ENCODE data around the gene TMEM131L. TPM values are rescaled to one million over a fixed set of nuclear protein-coding genes. Genes with fewer than 3 reads are reported as not detected.

TMEM131L gene
- total RNA-seq, 1 experiment from 2014 or later: 14.6 TPM

- Histone ChIP-seq H2BK120ac (ENCODE audit: low read depth, low read length, poor library complexity, severe bottlenecking) (no peak overlapping the region), H3K18ac (ENCODE audit: insufficient read length, low read depth, low read length) (no peak overlapping the region), H3T11ph (ENCODE audit: low read length) (no peak overlapping the region), H2BK12ac (ENCODE audit: insufficient read length, low read depth, low read length) (no peak overlapping the region), H3K4ac (ENCODE audit: low read depth, low read length) (no peak overlapping the region), H3K4me1 (ENCODE audit: insufficient read depth, low read length) (no peaks in the 10 kb centered on the region), H3K23me2 (ENCODE audit: insufficient read length, low read depth, low read length, poor library complexity, severe bottlenecking) (no peaks in the 10 kb centered on the region), H3K79me2 (ENCODE audit: insufficient read depth, low read length) (no peaks in the 10 kb centered on the region), H3K23ac (ENCODE audit: insufficient read length, low read depth, low read length) (no peak overlapping the region), H4K91ac (ENCODE audit: insufficient read length, low read depth, low read length) (no peak overlapping the region), H2BK20ac (ENCODE audit: low read depth, low read length, poor library complexity, severe bottlenecking) (no peak overlapping the region), H4K8ac (replicated peaks; ENCODE audit: insufficient read length, low read depth, low read length) (no peak overlapping the region), H3K27ac (ENCODE audit: insufficient read length, low read depth, low read length) (no peak overlapping the region), H2AK5ac (ENCODE audit: insufficient read length, low read length) (no peak overlapping the region), H3K56ac (ENCODE audit: insufficient read length, low read depth, low read length) (no peak overlapping the region), H2BK15ac (ENCODE audit: low read depth, low read length) (no peak overlapping the region), H2AFZ (ENCODE audit: low read length) (no peak overlapping the region), H3K14ac (ENCODE audit: insufficient read depth, low read length) (no peak overlapping the region), H4K20me1 (ENCODE audit: control insufficient read depth, insufficient read depth, insufficient read length) (no peaks in the 10 kb centered on the region), H3K9me3 (ENCODE audit: control insufficient read depth, low read depth, low read length) (no peaks in the 10 kb centered on the region), H4K5ac (ENCODE audit: insufficient read length, low read depth, low read length) (no peak overlapping the region), H3K4me2 (ENCODE audit: insufficient read depth, insufficient read length, low read length) (no peak overlapping the region), H3K27me3 (ENCODE audit: insufficient read depth, low read length) (no peaks in the 10 kb centered on the region), H2BK5ac (ENCODE audit: insufficient read length, low read length) (no peak overlapping the region), H3K79me1 (ENCODE audit: insufficient read depth, low read depth, low read length, poor library complexity, severe bottlenecking) (no peaks in the 10 kb centered on the region), H3K9ac (ENCODE audit: extremely low read depth, insufficient read length, low read length) (no peak overlapping the region)
- no CpG with 5 or more reads among the region's 3 CpGs for WGBS (ENCODE audit: extremely low coverage, insufficient read length, low lambda C conversion rate)
- H3K27me3 Mint-ChIP-seq (ENCODE audit: low read depth): no peaks in the 10 kb centered on the region
- no peak for TF ChIP-seq CTCF (conservative IDR thresholded peaks at IDR 0.05)
- DNase-seq: no peak
- H3K27ac Mint-ChIP-seq: no peak overlapping the region
- no peak overlapping the region for H3K4me3 Mint-ChIP-seq
- no peaks in the 10 kb centered on the region for H3K9me3 Mint-ChIP-seq
- peaks cover 8 to 9% of the 10 kb centered on the region in 2 experiments for H3K4me1 Mint-ChIP-seq
- H3K36me3 Mint-ChIP-seq (ENCODE audit: insufficient read depth in 1 of 3, low read depth in 3 of 3): no peaks in the 10 kb centered on the region
Measured at GRCh38 chr4:153421941-153422340, 44.2 kb upstream of the TMEM131L start.

Data from H9 (cell line).